Spleen (tissue), 11 donors: ENCODE results near the gene SAMD14. TPM values are rescaled to one million over a fixed set of nuclear protein-coding genes. Genes with fewer than 3 reads are reported as not detected.

Experiments used
- DNase-seq: peaks from one replicate; pipeline ENCODE4 v3.0.0-alpha.2; 2020
- H3K27ac ChIP-seq, 8 donors: fragments of 200-600 bp; sonication (generic) in 7 of 8; 1 replicate in 4 of 8; 2 replicates in 4 of 8; pipeline versions ENCODE4 v1.5.0 to v1.8.0; 2016 to 2021; ENCODE audit warnings: inconsistent platforms in 4 of 8, mild to moderate bottlenecking in 4 of 8, moderate library complexity in 1 of 8
- H3K27me3 ChIP-seq, 7 donors: fragments of 200-600 bp; sonication (generic) in 6 of 7; replicated peaks in 1 of 7; 1 replicate in 4 of 7; 2 replicates in 3 of 7; pipeline versions ENCODE4 v1.5.0 to v1.8.0; 2016 to 2021; ENCODE audit warnings: inconsistent platforms in 3 of 7, mild to moderate bottlenecking in 1 of 7
- H3K36me3 ChIP-seq, 6 donors: fragments of 200-600 bp; sonication (generic) in 5 of 6; 1 replicate in 4 of 6; 2 replicates in 2 of 6; pipeline versions ENCODE4 v1.5.0 to v1.8.0; 2016 to 2021; ENCODE audit warnings: inconsistent platforms in 2 of 6
- H3K4me1 ChIP-seq, 6 donors: fragments of 200-600 bp; sonication (generic) in 5 of 6; 1 replicate in 3 of 6; 2 replicates in 3 of 6; pipeline versions ENCODE4 v1.5.0 to v1.8.0; 2016 to 2021; ENCODE audit warnings: inconsistent platforms in 3 of 6
- H3K4me3 ChIP-seq, 8 donors: fragments of 200-600 bp; sonication (generic) in 7 of 8; 1 replicate in 4 of 8; 2 replicates in 4 of 8; pipeline versions ENCODE4 v1.5.0 to v1.8.0; 2016 to 2021; ENCODE audit warnings: inconsistent platforms in 4 of 8, mild to moderate bottlenecking in 4 of 8, moderate library complexity in 2 of 8
- H3K9me3 ChIP-seq, 8 donors: fragments of 200-600 bp; sonication (generic) in 7 of 8; 1 replicate in 4 of 8; 2 replicates in 4 of 8; pipeline versions ENCODE4 v1.5.0 to v1.8.0; 2016 to 2021; ENCODE audit warnings: inconsistent platforms in 4 of 8
- CTCF ChIP-seq, 11 experiments: fragments of 200-600 bp in 7 of 11; fragments of 450-650 bp in 4 of 11; sonication (generic) in 4 of 11; IDR thresholded peaks in 8 of 11; conservative IDR thresholded peaks in 3 of 11; 1 replicate in 7 of 11; 2 replicates in 4 of 11; pipeline versions ENCODE4 v1.4.0 to v1.8.0; 2016 to 2021; ENCODE audit warnings: antibody characterized with exemption in 11 of 11, inconsistent platforms in 4 of 11, mild to moderate bottlenecking in 1 of 11
- POLR2A ChIP-seq, 3 donors: fragments of 450-650 bp; IDR thresholded peaks; one replicate each; pipeline ENCODE4 v1.5.1; 2017; ENCODE audit warnings: antibody characterized with exemption in 3 of 3, mild to moderate bottlenecking in 1 of 3
- POLR2AphosphoS5 ChIP-seq, 3 donors: sonication (generic); formaldehyde crosslinking; IDR thresholded peaks; one replicate each; pipeline ENCODE4 v1.5.1; 2017; ENCODE audit warnings: antibody characterized with exemption in 3 of 3
- WGBS, 5 donors: extraction: QIAGEN DNeasy Blood & Tissue Kit in 3 of 5; methylation state at CpG; one replicate each; pipeline versions ENCODE4 v1.1.5 to v1.1.7; 2013 to 2018; 5-methylcytosine and 5-hydroxymethylcytosine counted together
- intact Hi-C: fragments of 100-400 bp; cut with DNase I; formaldehyde crosslinking; loops from one replicate; pipeline ENCODE4 v1.15.0; 2023; ENCODE audit warnings: low total_unique reads
- polyA plus RNA-seq, 3 donors: library from polyadenylated mRNA; stranded (reverse); fragments of 200-250 nt; gene quantifications; one replicate each; pipeline ENCODE4 v1.2.1, GENCODE V29; 2013
- total RNA-seq, 7 donors: library from RNA; depleted of rRNA in 3 of 7; stranded (reverse); fragments of >200 nt in 3 of 7; fragmentation: NEBNext Ultra II Directional in 4 of 7; extraction: Animal tissue kit (Norgen Biotek cat#: 25700) in 4 of 7; gene quantifications; one replicate each; pipeline versions ENCODE4 v1.1.0 to v1.2.1, GENCODE V29; 2016 to 2021
- donor health status: healthy with polysubstance abuse.
- donor health status: DM: no; HTN: no; CAD: no; lungs with moderate emphysema.
- donor health status: DM: no; HTN: no; CAD: no.
- donor health status: Bipolar disorder and iron deficiency.
- donor health status: healthy.
- donor health status: DM: no; HTN: no; CAD: no.
- donor health status: DM: yes; HTN: yes; CAD: no.

SAMD14 gene
- total and polyA plus RNA-seq, 10 donors = 1.1 to 7.5 (median 2.1) TPM

- no peak overlapping the region for H3K4me3 ChIP-seq
- 37 to 47% (median 43%) methylated on average over 8 of the region's 8 CpGs for WGBS, 5 donors
- intact Hi-C loops = no loop called here
- TF ChIP-seq POLR2AphosphoS5 (IDR thresholded peaks at IDR 0.05) (peak in 1 of 3 donors; percentile 19), POLR2A (IDR thresholded peaks at IDR 0.05) (no peak)
- no peaks in the 10 kb centered on the region for H3K9me3 ChIP-seq
- DNase-seq = no peak
- H3K27me3 ChIP-seq = no peaks in the 10 kb centered on the region
- peaks cover 50 to 84% (median 76%) of the 10 kb centered on the region in 6 donors for H3K4me1 ChIP-seq
- H3K27ac ChIP-seq = peak overlapping the region in 7 of 8 donors; percentile 5 to 75 (median 41)
- H3K36me3 ChIP-seq = peaks cover 3 to 100% (median 82%) of the 10 kb centered on the region in 6 donors
These were observed 11.8 kb upstream of the SAMD14 start for GRCh38 chr17:50141745-50142110.

GRCh38 chr17:50141026-50141744 lies 11.2 kb upstream of the SAMD14 start:
- peak overlapping the region in 7 of 8 donors; percentile 5 to 75 (median 54) for H3K27ac ChIP-seq
- H3K27me3 ChIP-seq = no peaks in the 10 kb centered on the region
- H3K9me3 ChIP-seq = no peaks in the 10 kb centered on the region
- peaks cover 44 to 79% (median 71%) of the 10 kb centered on the region in 6 donors for H3K4me1 ChIP-seq
- no peak for DNase-seq
- H3K36me3 ChIP-seq = peaks cover 3 to 100% (median 87%) of the 10 kb centered on the region in 6 donors
- intact Hi-C loops = no loop called here
- TF ChIP-seq POLR2AphosphoS5 (IDR thresholded peaks at IDR 0.05) = peak in 1 of 3 donors; percentile 34
- TF ChIP-seq POLR2A (IDR thresholded peaks at IDR 0.05) = no peak
- TF ChIP-seq CTCF (IDR thresholded peaks at IDR 0.05 in 8 of 11, conservative IDR thresholded peaks at IDR 0.05 in 3 of 11) = no peak
- peak overlapping the region in 1 of 8 donors; percentile 33 for H3K4me3 ChIP-seq
- WGBS, 5 donors = 83 to 91% (median 85%) methylated on average over 6 to 16 of the region's 16 CpGs

GRCh38 chr17:50139950-50140885 lies 10.3 kb upstream of the SAMD14 start:
- Histone ChIP-seq H3K27me3 (no peaks in the 10 kb centered on the region), H3K9me3 (no peaks in the 10 kb centered on the region), H3K4me3 (peak overlapping the region in 3 of 8 donors; percentile 2 to 33 (median 7)), H3K4me1 (peaks cover 35 to 69% (median 61%) of the 10 kb centered on the region in 6 donors), H3K27ac (peak overlapping the region; percentile 2 to 75 (median 54)), H3K36me3 (peaks cover 3 to 100% (median 97%) of the 10 kb centered on the region in 6 donors)
- TF ChIP-seq POLR2A (IDR thresholded peaks at IDR 0.05) (no peak), CTCF (IDR thresholded peaks at IDR 0.05 in 8 of 11, conservative IDR thresholded peaks at IDR 0.05 in 3 of 11) (peak; percentile 90 to 98 (median 96)), POLR2AphosphoS5 (IDR thresholded peaks at IDR 0.05) (peak; percentile 51 to 74 (median 55))
- intact Hi-C loops = no loop called here
- 23 to 33% (median 25%) methylated on average over 19 of the region's 19 CpGs for WGBS, 5 donors
- DNase-seq = peak; percentile 95

GRCh38 chr17:50139185-50139783 lies 9.3 kb upstream of the SAMD14 start:
- Histone ChIP-seq H3K4me3 (peak overlapping the region in 1 of 8 donors; percentile 2), H3K9me3 (no peaks in the 10 kb centered on the region), H3K27me3 (no peaks in the 10 kb centered on the region), H3K4me1 (peaks cover 28 to 65% (median 52%) of the 10 kb centered on the region in 6 donors), H3K36me3 (peaks cover 6 to 100% (median 97%) of the 10 kb centered on the region in 6 donors), H3K27ac (peak overlapping the region in 4 of 8 donors; percentile 24 to 75 (median 60))
- intact Hi-C loops = no loop called here
- no peak for DNase-seq
- TF ChIP-seq POLR2A (IDR thresholded peaks at IDR 0.05) (no peak), CTCF (IDR thresholded peaks at IDR 0.05 in 8 of 11, conservative IDR thresholded peaks at IDR 0.05 in 3 of 11) (no peak), POLR2AphosphoS5 (IDR thresholded peaks at IDR 0.05) (peak in 2 of 3 donors; percentile 11 to 59)
- 83 to 91% (median 87%) methylated on average over 15 of the region's 15 CpGs for WGBS, 5 donors
